Stomach (tissue), 19 donors: ENCODE results near the gene RNASE3. TPM values are rescaled to one million over a fixed set of nuclear protein-coding genes. Genes with fewer than 3 reads are reported as not detected.
A peak's percentile ranks its signal among the peaks of the same experiment; 100 is the strongest.
"Not testable (repeated sequence)": the region's sequence is repeated elsewhere in the genome, so short reads cannot be mapped to it uniquely, and the experiment has no call there.

Source experiments
- DNase-seq, 2 donors: peaks; one replicate each; pipeline versions ENCODE4 v3.0.0 to v3.0.0-alpha.2; 2013 to 2019
- H3K27ac ChIP-seq, 5 donors: fragments of 200-600 bp in 4 of 5; sonication (generic) in 4 of 5; one replicate each; pipeline ENCODE4 v1.5.1; 2013 to 2019; ENCODE audit warnings: mild to moderate bottlenecking in 1 of 5, moderate library complexity in 1 of 5
- H3K27me3 ChIP-seq, 3 donors: fragments of 200-600 bp; sonication (generic); one replicate each; pipeline ENCODE4 v1.5.1; 2017 to 2019; ENCODE audit warnings: mixed run types in 1 of 3
- H3K36me3 ChIP-seq, 4 donors: fragments of 200-600 bp; sonication (generic); 1 replicate in 3 of 4; 2 replicates in 1 of 4; pipeline ENCODE4 v1.5.1; 2016 to 2019
- H3K4me1 ChIP-seq, 4 donors: fragments of 200-600 bp; sonication (generic); one replicate each; pipeline ENCODE4 v1.5.1; 2016 to 2019
- H3K4me3 ChIP-seq, 4 donors: fragments of 200-600 bp; sonication (generic) in 3 of 4; one replicate each; pipeline ENCODE4 v1.5.1; 2016 to 2019; ENCODE audit warnings: mild to moderate bottlenecking in 1 of 4
- H3K9me3 ChIP-seq, 4 donors: fragments of 200-600 bp; sonication (generic); one replicate each; pipeline ENCODE4 v1.5.1; 2016 to 2019
- EP300 ChIP-seq: sonication (generic); formaldehyde crosslinking; IDR thresholded peaks from one replicate; pipeline ENCODE4 v1.6.1; 2017; ENCODE audit warnings: antibody characterized with exemption
- POLR2A ChIP-seq, 4 donors: fragments of 450-650 bp; IDR thresholded peaks; one replicate each; pipeline ENCODE4 v1.6.1; 2016; ENCODE audit warnings: antibody characterized with exemption in 4 of 4, control low read depth in 2 of 4, mild to moderate bottlenecking in 1 of 4, moderate library complexity in 1 of 4
- POLR2AphosphoS5 ChIP-seq, 3 donors: sonication (generic); formaldehyde crosslinking; IDR thresholded peaks; one replicate each; pipeline ENCODE4 v1.6.1; 2016; ENCODE audit warnings: antibody characterized with exemption in 3 of 3
- WGBS, 5 donors: extraction: QIAGEN DNeasy Blood & Tissue Kit in 3 of 5; methylation state at CpG; one replicate each; pipeline versions ENCODE4 v1.1.5 to v1.1.7; 2013 to 2018; 5-methylcytosine and 5-hydroxymethylcytosine counted together
- intact Hi-C: fragments of 100-400 bp; cut with DNase I; formaldehyde crosslinking; loops from one replicate; pipeline ENCODE4 v1.15.1; 2023; ENCODE audit warnings: low total_unique reads
- long read RNA-seq, 10 donors: transcript quantifications; one replicate each; lab custom pipeline, GENCODE V29; 2026
- polyA plus RNA-seq, 3 donors: library from polyadenylated mRNA; stranded (reverse); fragments of 200-250 nt; gene quantifications; one replicate each; pipeline ENCODE4 v1.2.3, GENCODE V29; 2013
- total RNA-seq, 5 donors: library from RNA; depleted of rRNA; stranded (reverse); fragments of >200 nt; gene quantifications; one replicate each; pipeline versions ENCODE4 v1.1.0 to v1.2.3, GENCODE V29; 2014 to 2016
- TF ChIP-seq, protein P1 (sequence below), 7 experiments: fragments of 450-650 bp in 4 of 7; fragments of 200-600 bp in 3 of 7; sonication (generic) in 3 of 7; IDR thresholded peaks; one replicate each; pipeline ENCODE4 v1.5.1; 2016 to 2019; ENCODE audit warnings: antibody characterized with exemption in 7 of 7, control low read depth in 2 of 7, mild to moderate bottlenecking in 1 of 7
- donor health status: healthy with polysubstance abuse.
- donor health status: Bipolar disorder and iron deficiency.
- donor health status: healthy.

The RNASE3 gene
- 1 to 10 TPM in 2 of 5 donors, not detected in 3; 1.3 to 1.4 TPM for total RNA-seq
- polyA plus RNA-seq = not detected
- long read RNA-seq, donor 1 = 0 reads
- long read RNA-seq, donor 2 = 0 reads
- long read RNA-seq, donor 3 = 0 reads
- long read RNA-seq, donor 4 = 0 reads
- long read RNA-seq, donor 5 = 0 reads
- long read RNA-seq, donor 6 = 0 reads
- long read RNA-seq, donor 7 = 0 reads
- long read RNA-seq, donor 8 = 0 reads
- long read RNA-seq, donor 9 = 0 reads
- long read RNA-seq, donor 10, partial matches to known transcripts = 0 of 1 reads
- long read RNA-seq, donor 10, other reads (novel, unspliced or antisense) = 0 of 1 reads

DNA sequence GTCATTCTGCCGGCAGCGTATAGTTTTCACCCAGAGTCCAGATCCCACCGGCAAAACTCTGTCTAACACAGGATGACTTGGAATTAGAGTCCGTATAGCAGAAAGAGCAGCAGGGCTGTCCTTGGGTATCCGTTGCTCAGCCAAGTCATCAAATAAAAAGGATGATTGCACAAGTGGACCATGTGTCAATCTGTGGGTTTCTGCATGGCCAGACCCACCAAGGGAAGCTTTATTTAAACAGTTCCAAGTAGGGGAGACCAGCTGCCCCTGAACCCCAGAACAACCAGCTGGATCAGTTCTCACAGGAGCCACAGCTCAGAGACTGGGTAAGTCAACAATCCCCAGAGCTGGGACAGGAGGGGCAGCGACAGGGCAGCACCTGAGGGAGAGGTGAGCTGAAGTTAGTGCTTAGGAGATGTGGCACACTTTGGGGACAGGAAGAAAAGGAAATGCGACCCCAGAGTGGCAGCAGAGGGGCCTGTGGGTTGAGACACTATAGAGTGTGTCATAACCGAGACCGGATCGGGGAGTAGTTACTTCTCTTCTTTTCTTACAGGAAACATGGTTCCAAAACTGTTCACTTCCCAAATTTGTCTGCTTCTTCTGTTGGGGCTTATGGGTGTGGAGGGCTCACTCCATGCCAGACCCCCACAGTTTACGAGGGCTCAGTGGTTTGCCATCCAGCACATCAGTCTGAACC is at the start of gene RNASE3:
Gene RNASE3, plus strand, starts transcription at position 260 of the 700 bp plus-strand sequence. Its CDS starts 302 bp downstream, at position 562.
- H3K27me3 ChIP-seq, intact Hi-C loops, H3K27ac ChIP-seq, DNase-seq, H3K9me3 ChIP-seq, H3K4me3 ChIP-seq, H3K36me3 ChIP-seq, H3K4me1 ChIP-seq: not testable (repeated sequence)
- WGBS, 5 donors = 66 to 78% (median 70%) methylated on average over 11 of the region's 11 CpGs

DNA sequence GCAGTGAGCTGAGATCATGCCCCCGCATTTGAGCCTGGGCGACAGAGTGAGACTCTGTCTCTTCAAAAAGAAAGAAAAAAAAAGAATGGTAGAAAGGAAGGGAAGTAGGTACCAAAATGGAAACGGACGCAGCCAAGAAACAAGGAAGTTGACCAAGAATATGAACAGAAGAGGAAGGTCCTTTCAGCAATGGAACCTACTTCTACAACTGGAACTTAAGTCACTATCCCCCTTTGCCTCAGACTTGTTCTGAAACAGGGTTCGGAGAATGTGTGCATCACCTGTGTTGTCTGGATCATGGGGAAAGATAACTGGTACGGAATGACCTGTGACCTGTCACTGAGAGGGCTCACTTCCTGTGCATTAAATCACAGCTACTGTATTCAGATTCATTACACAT is 44.6 kb upstream of the RNASE3 start:
- no peak overlapping the region for H3K4me3 ChIP-seq
- peaks cover 10 to 24% (median 18%) of the 10 kb centered on the region in 4 donors for H3K4me1 ChIP-seq
- H3K9me3 ChIP-seq = no peaks in the 10 kb centered on the region
- no peak for TF ChIP-seq EP300
- TF ChIP-seq, protein P1, sequence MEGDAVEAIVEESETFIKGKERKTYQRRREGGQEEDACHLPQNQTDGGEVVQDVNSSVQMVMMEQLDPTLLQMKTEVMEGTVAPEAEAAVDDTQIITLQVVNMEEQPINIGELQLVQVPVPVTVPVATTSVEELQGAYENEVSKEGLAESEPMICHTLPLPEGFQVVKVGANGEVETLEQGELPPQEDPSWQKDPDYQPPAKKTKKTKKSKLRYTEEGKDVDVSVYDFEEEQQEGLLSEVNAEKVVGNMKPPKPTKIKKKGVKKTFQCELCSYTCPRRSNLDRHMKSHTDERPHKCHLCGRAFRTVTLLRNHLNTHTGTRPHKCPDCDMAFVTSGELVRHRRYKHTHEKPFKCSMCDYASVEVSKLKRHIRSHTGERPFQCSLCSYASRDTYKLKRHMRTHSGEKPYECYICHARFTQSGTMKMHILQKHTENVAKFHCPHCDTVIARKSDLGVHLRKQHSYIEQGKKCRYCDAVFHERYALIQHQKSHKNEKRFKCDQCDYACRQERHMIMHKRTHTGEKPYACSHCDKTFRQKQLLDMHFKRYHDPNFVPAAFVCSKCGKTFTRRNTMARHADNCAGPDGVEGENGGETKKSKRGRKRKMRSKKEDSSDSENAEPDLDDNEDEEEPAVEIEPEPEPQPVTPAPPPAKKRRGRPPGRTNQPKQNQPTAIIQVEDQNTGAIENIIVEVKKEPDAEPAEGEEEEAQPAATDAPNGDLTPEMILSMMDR (IDR thresholded peaks at IDR 0.05) = no peak
- no peak for TF ChIP-seq POLR2AphosphoS5 (IDR thresholded peaks at IDR 0.05)
- H3K36me3 ChIP-seq = no peaks in the 10 kb centered on the region
- intact Hi-C loops = no loop called here
- no peak overlapping the region for H3K27ac ChIP-seq
- no peaks in the 10 kb centered on the region for H3K27me3 ChIP-seq
- 86 to 92% (median 90%) methylated on average over 6 of the region's 6 CpGs for WGBS, 5 donors
- DNase-seq = no peak

DNA sequence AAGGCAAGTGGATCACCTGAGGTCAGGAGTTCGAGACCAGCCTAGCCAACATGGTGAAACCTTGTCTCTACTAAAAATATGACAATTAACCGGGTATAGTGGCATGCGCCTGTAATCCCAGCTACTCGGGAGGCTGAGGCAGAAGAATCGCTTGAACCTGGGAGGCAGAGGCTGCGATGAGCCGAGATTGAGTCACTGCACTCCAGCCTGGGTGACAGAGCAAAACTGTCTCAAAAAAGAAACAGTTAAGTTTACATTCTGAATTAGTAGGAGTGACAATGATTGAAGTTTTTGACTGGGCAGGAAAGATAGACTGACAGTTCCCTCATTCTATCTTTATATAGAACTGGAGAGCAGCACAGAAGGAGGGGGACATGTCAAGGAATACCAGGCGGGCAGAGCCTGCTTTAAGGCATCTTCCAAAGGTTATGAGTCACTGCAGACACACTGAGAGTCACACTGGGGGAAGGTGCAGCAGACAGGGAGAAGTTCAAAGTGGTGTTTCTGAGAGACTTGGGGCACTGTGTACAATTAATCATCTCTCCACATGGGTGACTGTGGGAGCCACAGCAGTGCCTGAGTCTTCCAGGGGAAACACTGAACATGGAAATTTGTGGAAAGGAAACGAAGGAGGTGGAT is 42.8 kb upstream of the RNASE3 start:
- intact Hi-C loops = no loop called here
- Histone ChIP-seq H3K4me1 (peaks cover 10 to 24% (median 18%) of the 10 kb centered on the region in 4 donors), H3K27ac (peak overlapping the region; percentile 72 to 86 (median 74)), H3K27me3 (no peaks in the 10 kb centered on the region), H3K4me3 (no peak overlapping the region), H3K9me3 (no peaks in the 10 kb centered on the region), H3K36me3 (no peaks in the 10 kb centered on the region)
- WGBS, 5 donors = 63 to 77% (median 65%) methylated on average over 9 of the region's 9 CpGs
- DNase-seq = peak in 1 of 2 donors; percentile 19
- no peak for TF ChIP-seq POLR2A (IDR thresholded peaks at IDR 0.05)
- TF ChIP-seq, protein P1 (IDR thresholded peaks at IDR 0.05) = no peak
- no peak for TF ChIP-seq POLR2AphosphoS5 (IDR thresholded peaks at IDR 0.05)

DNA sequence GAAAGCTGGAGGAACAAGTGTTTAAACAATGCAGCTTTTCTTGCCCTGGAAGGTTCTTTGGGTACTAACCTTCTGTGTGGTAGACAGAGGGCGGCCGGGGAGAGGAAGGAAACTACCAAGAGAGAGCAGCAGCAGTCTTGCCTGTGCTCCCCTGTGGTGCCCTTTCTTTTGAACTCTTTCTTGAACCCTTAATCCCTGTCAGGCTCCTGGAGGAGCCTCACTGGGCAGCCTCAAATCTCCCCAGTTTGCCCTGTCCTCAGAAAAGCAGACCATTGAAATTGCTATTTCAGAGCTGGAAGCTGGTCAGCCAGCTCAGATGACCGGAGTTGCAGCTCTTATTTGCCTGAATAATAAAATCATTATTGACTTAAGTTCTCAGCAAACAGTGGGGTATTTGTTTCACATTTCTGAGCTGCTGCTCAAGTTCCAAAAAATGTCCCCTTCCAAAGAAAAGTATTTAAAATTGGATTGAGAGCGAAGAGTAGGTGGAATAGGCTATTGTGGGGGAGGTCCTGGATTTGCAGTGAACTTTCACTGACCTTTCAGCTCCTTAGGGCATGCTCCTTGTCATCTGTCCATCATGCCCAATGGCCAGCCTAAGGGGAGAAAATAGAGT is 42.1 kb upstream of the RNASE3 start:
- H3K27ac ChIP-seq = peak overlapping the region; percentile 72 to 86 (median 74)
- WGBS, 5 donors = 15 to 37% (median 25%) methylated on average over 4 of the region's 4 CpGs
- peaks cover 10 to 24% (median 18%) of the 10 kb centered on the region in 4 donors for H3K4me1 ChIP-seq
- DNase-seq = peak; percentile 35 to 48
- no peak overlapping the region for H3K4me3 ChIP-seq
- intact Hi-C loops = no loop called here
- H3K36me3 ChIP-seq = no peaks in the 10 kb centered on the region
- H3K27me3 ChIP-seq = no peaks in the 10 kb centered on the region
- H3K9me3 ChIP-seq = no peaks in the 10 kb centered on the region
- TF ChIP-seq, protein P1 (IDR thresholded peaks at IDR 0.05) = peak in 1 of 7 experiments; percentile 6
- no peak for TF ChIP-seq POLR2AphosphoS5 (IDR thresholded peaks at IDR 0.05)
